Fibroblast of skin of abdomen (primary cell): ENCODE data around the gene SPTLC2.

ENCODE experiments used
- DNase-seq: peaks from one replicate; pipeline ENCODE4 v3.0.0-alpha.2; 2013

Gene SPTLC2

DNA sequence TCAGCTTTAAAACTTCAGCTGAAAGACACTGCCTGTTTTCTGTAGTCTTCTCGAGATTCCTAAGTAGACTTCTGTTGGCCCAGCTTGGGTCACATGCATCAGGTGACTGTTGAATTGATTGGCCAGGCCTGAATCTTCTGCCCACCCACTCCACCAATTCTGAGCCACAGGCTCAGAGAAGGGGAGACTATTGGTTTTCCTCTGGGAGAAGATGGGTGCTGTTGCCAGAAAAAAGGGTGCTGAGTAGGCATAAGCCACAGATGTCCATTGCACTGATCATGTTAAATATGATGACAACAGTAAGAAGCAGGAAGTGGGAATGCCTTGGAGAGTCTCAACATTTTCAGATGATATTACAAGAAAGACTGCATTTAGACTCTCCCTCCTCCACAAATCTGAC lies 6.8 kb upstream of the SPTLC2 start:
- DNase-seq: no peak

DNA sequence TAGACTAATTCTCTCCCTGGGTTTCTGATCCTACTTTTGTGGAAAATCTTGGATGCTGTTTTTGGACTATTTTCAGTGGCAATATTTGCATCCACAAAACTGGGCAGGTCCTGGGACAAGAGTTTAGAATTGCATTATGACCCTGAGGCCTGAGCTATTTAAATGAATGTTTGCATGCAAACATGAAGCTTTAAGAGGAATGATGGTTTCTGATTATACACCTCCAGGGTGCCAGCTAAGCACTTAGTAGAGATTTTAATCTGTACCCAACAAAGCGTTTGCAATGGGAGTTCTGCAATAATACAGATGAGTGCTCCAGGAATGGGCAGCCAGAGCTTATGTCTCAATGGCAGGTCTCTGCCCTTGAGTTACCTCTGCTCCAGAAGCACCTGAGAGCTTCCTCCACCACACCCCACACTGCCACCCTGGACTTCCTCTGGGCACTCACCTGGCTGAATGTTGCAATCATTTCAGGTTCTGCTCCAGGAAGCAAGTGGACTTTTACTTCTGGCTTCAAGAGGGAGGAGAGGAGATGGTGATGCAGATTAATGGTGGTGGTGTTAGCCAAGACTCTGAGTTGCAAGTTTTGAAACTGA lies 6.0 kb upstream of the SPTLC2 start:
- no peak for DNase-seq

DNA sequence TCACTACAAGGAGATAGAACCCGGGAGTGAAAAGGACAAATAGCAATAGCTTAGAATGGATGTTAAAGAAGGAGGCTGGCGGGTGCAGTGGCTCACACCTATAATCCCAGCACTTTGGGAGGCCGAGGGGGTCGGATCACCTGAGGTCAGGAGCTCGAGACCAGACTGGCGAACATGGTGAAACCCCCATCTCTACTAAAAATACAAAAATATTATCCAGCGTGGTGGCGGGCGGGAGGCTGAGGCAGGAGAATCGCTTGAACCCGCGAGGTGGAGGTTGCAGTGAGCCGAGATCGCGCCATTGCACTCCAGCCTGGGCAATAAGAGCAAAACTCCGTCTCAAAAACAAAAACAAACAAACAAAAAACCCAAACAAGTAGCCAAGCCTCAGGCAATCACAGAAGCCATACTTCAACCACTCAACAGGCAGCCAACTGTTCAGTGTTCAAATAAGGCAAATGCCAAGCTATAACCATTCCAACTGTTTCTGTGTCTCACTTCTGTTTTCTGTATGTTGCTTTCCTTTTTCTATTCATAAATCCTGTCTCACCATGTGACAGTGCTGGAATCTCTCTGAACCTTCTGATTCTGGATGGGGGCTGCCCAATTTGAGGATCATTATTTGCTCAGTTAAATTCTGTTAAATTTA lies 3.9 kb upstream of the SPTLC2 start:
- DNase-seq: no peak

DNA sequence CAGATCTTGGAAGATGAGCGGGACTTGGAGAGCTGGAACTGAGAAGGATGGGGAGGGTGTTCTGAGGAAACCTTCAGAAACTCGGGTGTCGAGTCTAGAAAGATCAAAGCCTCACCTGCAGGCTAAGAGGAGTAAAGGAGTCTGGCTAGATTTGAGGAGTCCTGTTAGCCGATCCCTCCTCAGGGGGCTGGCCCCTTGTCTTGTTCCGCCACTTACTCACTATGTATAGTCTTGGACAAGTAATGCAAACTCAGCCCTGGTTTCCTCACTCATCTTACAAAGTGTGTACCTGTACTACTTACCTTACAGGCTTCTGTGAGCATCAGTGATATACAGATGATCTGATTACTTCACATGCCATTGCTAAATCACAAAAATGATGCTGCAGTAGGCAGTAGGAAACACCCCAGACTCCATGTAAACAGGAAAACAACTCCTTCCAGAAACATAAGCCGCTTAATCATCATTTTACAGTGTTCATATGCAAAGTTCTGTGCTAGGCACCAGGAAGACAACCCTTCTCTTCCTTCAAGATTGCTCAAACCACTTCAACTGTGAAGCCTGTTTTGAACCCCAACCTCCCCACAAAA lies 2.0 kb upstream of the SPTLC2 start:
- no peak for DNase-seq

DNA sequence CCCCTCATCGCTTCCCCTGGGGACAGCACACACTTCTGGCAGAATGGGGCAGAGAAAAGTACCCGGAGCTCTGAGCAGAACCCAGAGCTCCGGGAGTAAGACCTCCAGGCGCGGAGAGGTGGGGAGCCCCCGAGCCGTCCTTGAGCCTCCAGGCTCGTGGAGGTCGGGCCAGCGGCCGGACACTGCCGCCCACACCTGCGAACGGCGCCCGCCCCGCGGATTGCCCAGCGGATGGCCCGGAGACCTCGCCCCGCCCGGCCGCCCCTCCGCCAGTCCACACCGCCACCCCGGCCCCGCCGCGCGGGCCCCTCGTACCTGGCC lies 344 bp downstream of the SPTLC2 start:
- no peak for DNase-seq

DNA sequence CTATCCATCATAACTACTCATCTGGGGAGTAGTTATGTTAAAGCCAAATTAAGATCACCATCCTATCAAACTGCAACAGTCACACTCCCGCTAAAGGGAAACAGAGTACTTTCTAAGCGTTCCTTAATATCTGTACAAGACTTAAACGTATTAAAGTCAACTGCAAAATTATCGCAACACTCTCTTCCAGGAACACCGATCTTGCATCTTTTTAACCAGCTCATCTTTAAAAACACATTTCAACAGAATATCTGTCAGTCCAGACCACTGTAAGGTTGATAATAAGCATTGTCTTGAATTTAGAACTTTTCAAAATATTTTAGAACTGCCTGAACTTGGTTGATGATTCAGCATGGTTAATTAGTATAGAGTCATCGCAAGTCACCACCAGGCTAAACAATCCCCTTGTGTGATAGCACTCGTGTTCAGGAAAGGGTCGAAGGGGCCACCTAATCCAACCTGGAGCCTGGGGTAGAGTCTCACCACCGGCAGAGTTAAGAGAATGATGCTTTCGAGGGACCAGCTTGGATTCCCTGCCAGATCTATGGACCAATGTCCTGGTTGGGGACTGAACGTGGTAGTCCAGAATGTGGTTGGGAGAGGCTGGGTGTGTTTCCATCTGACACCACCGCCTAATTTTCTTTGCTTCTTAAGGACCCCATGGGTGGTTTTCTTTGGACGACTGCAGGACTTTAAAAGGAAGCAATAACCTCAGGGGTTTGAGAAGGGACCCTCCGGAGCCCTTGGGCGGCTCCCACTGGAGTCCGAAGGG lies 890 bp downstream of the SPTLC2 start:
- no peak for DNase-seq

DNA sequence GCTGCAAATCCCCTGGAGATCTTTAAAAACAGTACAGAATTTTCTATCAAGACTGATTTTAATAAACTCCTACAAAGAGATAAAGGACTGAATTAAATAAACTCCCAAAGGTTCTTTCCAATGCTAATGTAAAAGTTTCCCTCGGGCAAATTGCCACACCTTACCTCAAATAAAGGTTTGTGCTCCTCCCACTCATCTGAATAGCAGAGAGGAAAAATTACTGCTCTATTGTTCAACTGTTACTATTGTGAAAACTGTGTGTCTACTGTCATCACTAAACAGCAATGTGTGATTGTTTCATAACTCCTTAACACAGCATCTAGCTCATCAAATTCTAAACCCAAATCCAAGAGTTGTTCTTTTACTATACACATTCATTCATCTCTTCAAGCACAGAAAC lies 3.2 kb downstream of the SPTLC2 start:
- no peak for DNase-seq

DNA sequence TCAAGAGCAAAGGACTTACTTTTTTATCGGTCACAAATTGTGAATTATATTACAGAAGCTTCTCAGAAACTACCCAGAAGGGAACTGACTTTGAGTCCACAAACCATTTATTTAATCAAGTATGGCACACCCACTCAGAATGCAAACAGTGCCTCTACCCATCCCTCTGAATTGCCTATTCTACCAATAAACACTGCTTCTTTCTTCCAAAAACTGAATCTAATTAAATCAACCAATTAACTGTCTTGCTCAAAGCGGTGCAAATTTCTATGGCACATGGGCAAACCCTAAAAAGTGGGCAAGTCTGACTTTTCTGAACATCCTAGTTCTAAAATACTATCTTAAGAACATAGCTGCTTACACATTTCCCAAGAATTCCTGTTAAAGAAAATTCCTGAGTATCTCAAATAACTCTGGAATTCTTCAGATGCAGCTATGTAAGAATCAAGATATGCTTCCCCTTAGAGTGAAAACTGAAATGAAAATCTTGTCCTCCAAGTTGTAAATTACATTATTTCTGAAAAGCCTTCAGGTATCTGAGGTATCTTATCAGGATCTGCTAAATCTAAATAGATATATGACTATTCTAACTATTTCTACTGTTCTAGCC lies 4.3 kb downstream of the SPTLC2 start:
- DNase-seq: peak; percentile 75

DNA sequence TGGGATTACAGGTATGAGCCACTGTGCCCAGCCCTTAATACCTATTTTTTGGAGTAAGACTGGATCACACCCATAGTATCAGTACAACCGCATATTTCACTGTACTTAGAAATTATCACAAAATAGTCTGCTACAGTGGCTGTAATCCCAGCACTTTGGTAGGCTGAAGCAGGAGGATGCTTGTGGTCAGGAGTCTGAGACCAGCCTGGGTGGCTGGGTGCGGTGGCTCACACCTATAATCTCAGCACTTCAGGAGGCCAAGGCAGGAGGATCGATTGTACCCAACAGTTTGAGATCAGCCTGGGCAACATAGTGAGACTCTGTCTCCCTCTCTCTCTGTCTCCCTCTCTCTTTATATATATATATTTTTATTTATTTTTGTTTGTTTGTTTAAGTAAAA lies 5.9 kb downstream of the SPTLC2 start:
- no peak for DNase-seq

DNA sequence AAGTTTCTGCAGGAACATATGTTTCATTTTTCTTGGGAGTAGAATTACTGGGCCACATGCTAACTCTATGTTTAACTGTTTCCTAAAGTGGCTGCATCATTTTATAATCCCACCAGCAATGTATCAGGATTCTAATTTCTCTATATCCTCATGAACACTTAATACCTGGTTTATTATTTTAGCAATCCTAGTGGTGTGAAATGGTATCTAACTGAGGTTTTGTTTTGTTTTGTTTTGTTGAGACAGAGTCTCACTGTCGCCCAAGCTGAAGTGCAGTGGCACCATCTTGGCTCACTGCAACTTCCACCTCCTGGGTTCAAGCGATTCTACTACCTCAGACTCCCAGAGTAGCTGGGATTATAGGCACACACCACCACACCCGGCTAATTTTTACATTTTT lies 6.5 kb downstream of the SPTLC2 start:
- no peak for DNase-seq

DNA sequence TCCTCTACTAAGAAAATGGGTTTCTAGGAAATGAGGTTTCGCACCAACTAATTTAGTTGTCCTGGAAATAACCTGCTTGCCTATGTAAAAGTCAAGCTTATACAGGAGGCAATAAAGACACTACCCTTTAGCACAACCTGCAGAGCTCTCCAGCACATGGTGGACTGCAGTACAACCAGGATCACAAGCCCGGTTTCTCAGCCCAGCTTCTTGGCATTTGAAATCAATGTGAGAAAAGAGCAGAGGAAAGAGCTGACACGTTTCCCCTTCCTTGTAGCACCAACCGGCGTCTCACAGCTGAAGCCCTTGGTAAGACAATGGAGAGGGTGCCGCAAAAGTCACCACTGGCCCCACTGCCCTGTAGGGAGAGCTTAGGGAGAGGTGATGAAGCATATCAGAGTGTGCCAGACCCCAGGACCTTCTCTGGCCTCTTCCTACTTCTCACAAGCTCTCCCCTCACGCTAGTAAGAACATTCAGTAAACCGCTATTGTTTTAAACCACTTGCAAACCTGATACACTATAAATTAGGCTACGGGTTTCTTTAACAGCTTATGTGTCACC lies 8.6 kb downstream of the SPTLC2 start:
- no peak for DNase-seq

DNA sequence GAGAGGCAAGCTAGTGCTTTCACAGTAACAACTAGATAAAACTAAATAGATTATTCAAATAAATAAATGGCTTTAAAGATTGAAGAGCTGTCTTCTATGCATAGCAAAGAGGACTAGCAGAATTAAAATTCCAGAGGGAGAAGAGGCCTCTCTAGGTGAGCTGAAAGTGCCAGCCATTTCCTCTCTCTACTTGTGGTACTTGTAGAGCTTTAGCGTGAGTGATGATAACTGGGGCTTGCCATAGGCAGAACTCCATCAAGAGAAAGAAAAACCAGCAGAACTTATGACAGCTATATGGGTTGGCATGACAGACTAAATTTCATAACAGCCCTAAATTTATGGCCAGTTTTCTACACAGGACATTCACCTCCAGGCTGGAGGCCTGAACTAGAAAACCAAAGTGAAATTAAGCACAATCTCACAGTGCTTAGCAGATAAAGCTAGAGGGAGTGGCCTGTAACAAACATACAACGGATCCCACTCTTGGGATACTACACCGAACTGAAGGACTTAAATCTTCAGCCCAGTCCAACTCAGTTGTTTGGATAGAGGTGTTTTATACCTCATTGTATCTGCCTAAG lies 11.0 kb downstream of the SPTLC2 start:
- DNase-seq: no peak

DNA sequence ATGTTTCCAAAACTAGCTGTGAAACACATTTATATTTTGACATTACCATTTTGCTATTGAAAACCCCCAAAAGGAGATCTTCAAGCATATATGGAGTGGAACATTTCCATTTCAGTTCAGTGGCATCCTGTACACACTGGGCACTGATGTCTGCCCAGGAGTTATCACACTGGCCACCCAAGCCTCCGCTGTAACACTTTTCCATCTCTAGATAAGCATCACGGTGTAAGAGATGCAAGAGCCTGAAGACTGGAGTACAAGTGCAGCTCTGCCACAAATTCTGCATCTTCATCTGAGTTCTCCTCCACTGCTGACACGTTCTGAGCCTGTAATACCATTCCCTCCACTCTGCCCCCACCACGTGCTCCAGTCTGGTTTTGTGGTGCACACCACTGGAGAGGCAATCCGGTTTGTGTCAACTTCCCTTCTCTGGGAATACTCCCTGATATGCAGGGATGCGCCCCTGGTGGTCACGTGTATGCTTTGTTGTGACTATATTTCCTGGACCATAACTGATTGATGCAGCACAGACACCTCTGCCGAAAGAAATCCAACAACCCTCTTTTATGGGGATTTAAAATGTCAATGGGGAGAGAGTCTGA lies 12.7 kb downstream of the SPTLC2 start:
- peak; percentile 44 for DNase-seq

DNA sequence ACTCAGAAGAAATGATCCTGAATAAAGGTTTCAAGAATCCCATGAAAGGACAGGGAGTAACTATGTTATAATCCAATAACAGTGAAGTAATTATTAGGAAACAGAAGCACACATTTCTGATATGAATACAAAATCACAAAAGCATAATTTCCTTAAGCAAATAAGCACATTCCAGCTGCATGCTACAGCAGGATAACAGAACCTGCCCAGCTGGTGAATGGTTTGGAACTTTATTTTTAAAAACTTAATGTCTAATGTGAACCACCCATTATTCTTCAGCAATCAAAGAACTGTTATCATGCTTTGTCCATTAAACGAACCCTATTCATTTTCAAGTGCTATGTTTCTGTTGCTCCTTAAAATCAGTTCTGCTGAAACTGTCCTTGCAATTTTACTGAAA lies 13.4 kb downstream of the SPTLC2 start:
- DNase-seq: no peak

DNA sequence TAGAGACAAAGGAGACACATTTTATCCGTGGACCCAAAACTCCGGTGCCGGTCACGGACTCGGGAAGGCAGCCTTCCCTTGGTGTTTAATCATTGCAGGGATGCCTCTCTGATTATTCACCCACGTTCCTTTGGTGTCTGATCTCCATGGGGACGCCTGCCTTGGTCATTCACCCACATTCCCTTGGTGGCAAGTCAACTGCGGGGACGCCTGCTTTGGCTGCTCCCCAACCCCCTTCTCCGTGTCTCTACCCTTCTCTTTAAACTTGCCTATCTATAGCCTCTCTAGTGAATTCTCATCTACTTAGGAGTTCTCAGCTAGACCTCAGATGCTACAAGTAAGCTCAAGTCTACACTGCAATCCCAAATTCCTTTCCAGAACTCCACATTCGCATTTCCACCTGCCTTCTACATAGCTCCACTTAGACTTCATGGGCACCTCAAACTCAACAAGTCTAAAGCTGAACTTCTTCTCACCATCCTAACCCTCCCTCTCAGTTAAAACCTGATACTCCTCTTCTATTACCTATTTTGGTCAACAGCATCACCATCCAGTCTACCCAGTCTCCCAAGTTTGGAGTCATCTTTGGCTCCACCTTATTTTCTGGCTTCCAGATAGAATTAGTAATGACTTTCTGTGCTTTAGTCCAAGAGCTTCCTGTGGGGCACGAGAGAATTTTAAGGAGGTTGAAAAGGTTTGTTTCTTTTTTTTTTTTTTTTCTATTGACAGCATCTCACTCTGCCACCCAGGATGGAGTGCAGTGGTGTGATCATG lies 14.4 kb downstream of the SPTLC2 start:
- DNase-seq: no peak

DNA sequence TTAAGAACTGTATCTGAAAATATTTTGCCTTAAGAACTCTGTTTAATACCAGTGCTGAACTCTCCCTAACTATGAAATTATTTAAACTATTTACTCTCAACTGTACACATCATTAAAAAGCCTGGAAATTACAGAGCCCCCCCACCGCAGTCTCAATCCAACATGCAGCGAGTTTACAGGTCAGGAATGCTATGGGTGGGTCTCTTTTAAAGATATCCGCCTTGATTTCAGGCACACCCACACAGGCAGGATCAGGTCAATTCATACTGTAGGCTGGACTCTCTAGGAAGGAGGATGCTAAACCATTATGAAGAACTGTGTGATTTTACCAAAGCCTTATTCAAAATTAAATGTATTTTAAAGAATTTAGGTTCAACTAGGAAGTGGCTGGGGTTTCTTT lies 16.5 kb downstream of the SPTLC2 start:
- DNase-seq: no peak

DNA sequence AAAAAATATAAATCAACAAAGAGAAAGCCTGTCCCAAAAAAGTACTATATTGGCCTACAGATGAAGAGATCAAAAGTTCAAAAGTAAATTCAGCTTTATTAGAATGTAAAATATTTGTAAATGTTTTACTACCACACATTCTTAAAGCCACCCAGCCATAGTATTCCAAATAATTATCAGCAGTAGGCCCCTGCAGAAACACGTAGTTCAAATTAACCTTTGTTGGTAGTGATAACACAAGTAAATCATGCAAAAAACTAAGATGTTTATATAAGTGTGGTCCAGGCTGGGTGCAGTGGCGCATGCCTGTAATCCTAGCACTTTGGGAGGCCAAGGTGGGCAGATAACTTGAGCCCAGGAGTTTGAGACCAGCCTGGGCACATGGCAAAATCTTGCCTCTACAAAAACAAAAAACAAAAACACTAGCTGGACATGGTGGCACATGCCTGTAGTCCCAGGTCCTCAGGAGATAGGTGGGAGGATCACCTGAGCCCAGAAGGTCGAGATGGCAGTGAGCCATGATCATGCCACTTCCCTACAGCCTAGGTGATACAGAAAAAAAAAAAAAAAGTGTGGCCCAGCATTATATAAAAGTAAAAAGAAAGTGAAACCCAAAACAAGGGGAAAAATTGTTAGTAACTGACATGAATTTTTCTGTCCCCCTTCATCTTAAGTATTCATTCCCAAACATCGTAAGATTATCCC lies 17.9 kb downstream of the SPTLC2 start:
- DNase-seq: no peak

DNA sequence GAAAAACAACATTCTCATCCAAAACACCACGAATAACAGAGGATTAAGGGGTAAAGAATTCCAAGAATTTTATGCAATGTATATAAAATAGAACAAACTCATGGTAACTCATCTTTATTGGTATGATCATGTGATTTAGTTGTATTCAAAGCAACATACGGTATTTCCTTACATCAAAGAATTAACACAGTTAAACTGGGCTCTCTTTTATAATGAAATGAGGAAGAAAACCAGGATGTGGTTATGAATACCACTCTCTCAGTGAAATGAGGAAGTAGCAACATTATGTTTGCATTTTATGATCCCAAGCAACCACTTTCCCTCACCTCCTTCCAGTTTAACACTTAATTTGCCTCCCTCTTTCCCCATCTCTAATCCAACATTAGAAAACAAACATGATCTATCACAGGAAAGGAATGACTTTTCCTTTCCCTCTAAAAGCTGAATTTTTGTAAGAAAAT lies 22.9 kb downstream of the SPTLC2 start:
- DNase-seq: peak; percentile 76

DNA sequence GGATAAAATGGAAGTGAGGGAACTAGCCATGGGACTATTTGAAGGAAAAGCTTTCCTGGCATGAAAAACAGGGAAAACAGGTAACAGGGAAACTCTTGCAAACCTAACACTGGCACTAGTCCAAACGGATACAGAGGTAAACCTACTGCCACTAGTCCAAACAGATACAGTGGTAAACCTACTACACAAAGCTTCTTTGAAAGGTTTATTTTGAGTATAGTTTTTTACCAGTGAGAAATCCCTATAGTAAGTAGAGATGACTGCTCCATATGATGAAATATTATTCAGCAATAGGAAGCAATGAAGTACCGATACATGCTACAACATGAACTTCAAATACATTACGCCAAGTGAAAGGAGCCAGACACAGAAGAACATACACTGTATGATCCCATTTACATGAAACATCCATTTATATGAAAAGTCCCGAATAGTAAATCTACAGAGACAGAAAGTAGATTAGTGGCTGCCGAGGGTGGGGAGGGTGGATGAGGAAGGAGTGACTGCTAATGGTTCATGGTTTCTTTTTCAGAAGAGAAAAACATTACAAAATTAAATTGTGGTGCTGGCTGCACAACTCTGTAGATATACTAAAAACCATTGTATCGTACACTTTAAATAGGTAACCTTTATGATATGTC lies 25.5 kb downstream of the SPTLC2 start:
- DNase-seq: no peak

DNA sequence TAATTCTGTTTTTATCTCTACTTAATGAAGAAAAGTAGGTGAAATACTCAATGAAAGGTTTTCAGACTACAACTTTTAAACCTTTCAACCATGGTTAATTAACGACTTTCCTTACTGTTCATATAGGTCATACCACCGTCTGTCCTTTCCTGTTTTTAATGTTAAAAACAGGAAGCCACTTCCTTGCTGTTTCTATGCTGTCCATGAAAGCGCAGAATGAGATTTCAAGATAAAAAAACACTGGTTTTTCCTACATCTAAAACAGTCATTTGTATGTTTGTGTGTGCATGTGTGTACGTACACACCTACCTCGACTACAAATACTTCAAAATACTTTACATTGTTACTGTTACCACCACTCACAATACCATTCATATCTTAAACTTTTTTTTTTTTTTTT lies 27.3 kb downstream of the SPTLC2 start:
- no peak for DNase-seq
